ENCODE data around the gene CASK.

The CASK gene

DNA sequence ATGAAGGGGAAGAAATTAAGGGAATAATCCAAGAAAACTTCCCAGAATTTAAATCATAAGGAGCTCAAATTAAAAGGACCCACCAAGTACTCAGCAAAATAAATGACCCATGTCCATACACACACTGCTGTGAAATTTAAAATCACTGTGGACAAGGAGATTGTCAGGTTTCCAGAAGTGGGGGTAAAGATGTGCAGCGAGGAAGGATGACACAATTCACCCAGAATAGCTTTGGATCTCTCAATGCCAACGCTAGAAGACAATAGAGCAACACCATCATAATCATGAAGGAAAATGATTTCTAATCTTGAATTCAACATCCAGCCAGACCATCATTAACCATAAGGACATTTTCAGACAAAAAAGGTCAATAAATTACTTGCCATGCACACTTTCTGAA lies 65.7 kb downstream of the CASK start:
- no peaks in the 10 kb centered on the region for H3K9me3 ChIP-seq (ENCODE audit: low read length)
- H3K4me1 ChIP-seq (ENCODE audit: insufficient read depth, low read length), result no peaks in the 10 kb centered on the region
- H3K27me3 ChIP-seq (ENCODE audit: insufficient read depth, low read length), result no peaks in the 10 kb centered on the region
- H3K4me3 ChIP-seq (ENCODE audit: low read length), result no peak overlapping the region
- no peaks in the 10 kb centered on the region for H3K36me3 ChIP-seq (ENCODE audit: insufficient read depth, low read length)
- H2AFZ ChIP-seq (ENCODE audit: low read depth, low read length), result no peak overlapping the region

DNA sequence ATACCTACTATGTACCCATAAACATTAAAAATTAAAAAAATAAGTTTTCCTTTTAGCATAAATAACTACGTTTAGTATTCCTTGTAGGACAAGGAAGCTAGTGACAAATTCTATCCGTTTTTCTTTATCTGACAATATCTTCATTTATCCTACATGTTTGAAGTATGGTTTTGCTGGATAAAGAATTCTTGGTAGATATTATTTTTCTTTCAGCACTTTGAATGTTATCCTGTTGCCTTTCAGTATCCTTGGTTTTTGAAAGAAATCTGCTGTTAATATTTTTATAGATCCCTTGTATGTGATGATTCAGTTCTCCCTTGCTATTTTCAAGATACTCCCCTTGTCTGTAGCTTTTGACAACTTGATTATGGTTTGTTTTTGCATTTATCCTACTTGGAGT lies 76.6 kb downstream of the CASK start:
- no peaks in the 10 kb centered on the region for H3K4me1 ChIP-seq (ENCODE audit: insufficient read depth, low read length)
- no peak overlapping the region for H3K4me3 ChIP-seq (ENCODE audit: low read length)
- H3K27me3 ChIP-seq (ENCODE audit: insufficient read depth, low read length), result no peaks in the 10 kb centered on the region
- H2AFZ ChIP-seq (ENCODE audit: low read depth, low read length), result no peak overlapping the region
- H3K36me3 ChIP-seq (ENCODE audit: insufficient read depth, low read length), result peaks cover 11% of the 10 kb centered on the region
- H3K9me3 ChIP-seq (ENCODE audit: low read length), result peaks cover 4% of the 10 kb centered on the region

DNA sequence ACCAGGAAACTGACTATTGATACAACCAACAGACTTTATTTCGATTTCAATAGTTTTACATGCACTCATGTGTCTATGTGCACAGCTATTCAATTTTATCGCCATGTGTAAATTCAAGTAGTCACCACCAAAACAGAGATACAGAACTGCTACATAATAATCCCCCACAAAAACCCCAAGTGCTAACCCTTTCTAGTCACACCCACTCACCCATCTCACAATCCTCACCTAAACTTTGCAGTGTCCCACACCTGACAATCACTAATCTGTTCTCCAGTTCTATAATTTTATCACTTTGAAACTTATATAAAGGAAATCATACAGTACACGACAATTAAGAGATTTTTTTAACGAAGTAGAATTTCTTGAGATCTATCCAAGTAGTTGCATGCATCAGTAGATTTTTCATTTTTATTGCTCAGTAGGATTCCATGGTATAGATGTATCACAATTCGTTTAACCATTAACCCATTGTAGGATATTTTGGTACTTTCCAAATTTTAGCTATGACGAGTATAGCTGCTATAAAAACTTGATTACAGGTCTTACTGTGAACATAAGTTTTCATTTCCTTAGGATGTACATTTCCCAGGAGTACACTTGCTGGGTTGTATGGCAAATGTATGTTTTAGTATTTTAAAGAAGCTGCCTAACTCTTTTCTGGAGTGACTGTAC lies 85.9 kb downstream of the CASK start:
- Histone ChIP-seq H3K36me3 (ENCODE audit: insufficient read depth, low read length) (no peaks in the 10 kb centered on the region), H3K4me3 (ENCODE audit: low read length) (no peak overlapping the region), H3K4me1 (ENCODE audit: insufficient read depth, low read length) (no peaks in the 10 kb centered on the region)

DNA sequence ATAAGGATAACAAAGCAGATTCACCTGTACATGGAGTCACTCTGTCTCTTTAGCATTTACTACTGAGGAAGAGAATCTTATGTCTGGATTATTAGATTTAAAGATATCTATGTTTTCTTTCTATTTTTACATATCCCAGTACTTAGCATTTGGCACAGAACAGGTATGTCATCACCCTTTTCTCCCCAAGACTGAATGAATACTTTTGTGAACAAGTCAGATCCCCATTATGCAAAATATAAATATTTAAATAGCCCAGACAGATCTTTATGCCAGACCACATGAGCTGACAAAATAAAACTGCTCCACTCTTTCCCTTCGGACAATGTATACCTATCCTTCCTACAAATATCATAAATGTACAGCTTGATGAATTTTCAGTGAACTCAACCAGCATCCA lies 94.5 kb downstream of the CASK start:
- Histone ChIP-seq H3K4me1 (ENCODE audit: insufficient read depth, low read length) (no peaks in the 10 kb centered on the region), H3K27me3 (ENCODE audit: insufficient read depth, low read length) (no peaks in the 10 kb centered on the region), H3K9me3 (ENCODE audit: low read length) (no peaks in the 10 kb centered on the region), H3K4me3 (ENCODE audit: low read length) (no peak overlapping the region), H2AFZ (ENCODE audit: low read depth, low read length) (no peak overlapping the region), H3K36me3 (ENCODE audit: insufficient read depth, low read length) (no peaks in the 10 kb centered on the region)

More for the DNA sequence above, 85.9 kb downstream of the CASK start:
- peaks cover 3% of the 10 kb centered on the region for H3K9me3 ChIP-seq (ENCODE audit: low read length)
- H3K27me3 ChIP-seq (ENCODE audit: insufficient read depth, low read length), result no peaks in the 10 kb centered on the region
- no peak overlapping the region for H2AFZ ChIP-seq (ENCODE audit: low read depth, low read length)

DNA sequence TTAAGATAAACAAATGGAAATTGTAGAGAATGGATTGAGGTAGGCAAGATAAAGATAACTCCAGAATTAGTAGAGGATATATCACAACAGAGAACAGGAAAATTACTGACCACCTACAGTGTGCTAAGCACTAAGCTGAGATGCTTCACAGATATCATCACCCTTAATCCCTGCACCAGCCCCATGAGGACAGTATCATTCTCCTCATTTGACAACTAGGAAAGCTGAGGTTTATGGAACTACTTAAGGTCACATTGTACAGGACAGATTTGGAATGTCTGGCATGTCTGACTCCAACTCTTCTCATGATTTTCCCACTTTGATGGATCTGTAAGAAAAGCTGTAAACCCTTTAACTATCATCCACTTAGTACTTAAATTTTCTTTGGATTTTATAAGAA lies 95.5 kb downstream of the CASK start:
- H3K4me3 ChIP-seq (ENCODE audit: low read length), result no peak overlapping the region
- H3K9me3 ChIP-seq (ENCODE audit: low read length), result no peaks in the 10 kb centered on the region
- H3K27me3 ChIP-seq (ENCODE audit: insufficient read depth, low read length), result no peaks in the 10 kb centered on the region
- H2AFZ ChIP-seq (ENCODE audit: low read depth, low read length), result no peak overlapping the region
- no peaks in the 10 kb centered on the region for H3K36me3 ChIP-seq (ENCODE audit: insufficient read depth, low read length)
- no peaks in the 10 kb centered on the region for H3K4me1 ChIP-seq (ENCODE audit: insufficient read depth, low read length)

DNA sequence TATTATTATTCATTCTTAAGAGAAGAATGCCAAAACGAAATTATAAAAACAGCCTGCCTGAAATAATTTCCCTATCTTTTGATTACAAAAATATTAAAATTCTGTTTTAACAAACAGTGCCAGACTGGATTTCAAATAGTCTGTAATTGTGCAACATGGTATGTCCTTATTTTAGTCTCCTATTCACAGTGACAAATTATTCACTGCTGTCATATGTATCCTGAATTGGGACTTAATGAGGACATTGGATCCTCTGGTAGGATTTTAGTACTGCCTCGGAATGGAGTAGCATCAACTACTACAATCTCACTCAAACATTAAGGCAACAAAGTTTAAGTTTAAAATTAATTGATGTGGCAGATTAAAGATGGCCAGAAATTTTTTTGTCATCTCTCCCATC lies 97.6 kb downstream of the CASK start:
- no peaks in the 10 kb centered on the region for H3K9me3 ChIP-seq (ENCODE audit: low read length)
- no peaks in the 10 kb centered on the region for H3K27me3 ChIP-seq (ENCODE audit: insufficient read depth, low read length)
- no peaks in the 10 kb centered on the region for H3K36me3 ChIP-seq (ENCODE audit: insufficient read depth, low read length)
- no peak overlapping the region for H3K4me3 ChIP-seq (ENCODE audit: low read length)
- H3K4me1 ChIP-seq (ENCODE audit: insufficient read depth, low read length), result no peaks in the 10 kb centered on the region
- no peak overlapping the region for H2AFZ ChIP-seq (ENCODE audit: low read depth, low read length)

DNA sequence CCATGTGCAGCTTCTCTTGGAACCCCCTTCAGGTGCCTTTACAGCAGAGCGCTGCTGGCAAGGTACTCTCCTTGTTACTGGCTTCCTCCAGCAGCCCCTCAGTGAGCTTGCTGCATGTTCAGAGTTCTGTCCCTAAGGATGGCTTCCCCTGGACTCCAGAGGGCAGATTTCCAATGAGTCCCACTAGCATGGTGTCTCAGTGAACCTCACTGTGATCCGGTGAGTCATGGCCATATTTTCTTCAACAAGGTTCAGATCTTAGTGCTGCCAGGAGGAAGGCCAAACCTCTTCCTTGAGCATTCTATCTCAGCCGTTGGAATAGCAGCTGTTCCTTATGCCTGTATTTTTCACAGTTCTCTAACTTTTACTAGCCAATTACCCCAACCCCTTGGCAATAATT lies 98.8 kb downstream of the CASK start:
- no peaks in the 10 kb centered on the region for H3K9me3 ChIP-seq (ENCODE audit: low read length)
- H3K36me3 ChIP-seq (ENCODE audit: insufficient read depth, low read length), result no peaks in the 10 kb centered on the region
- H3K4me3 ChIP-seq (ENCODE audit: low read length), result no peak overlapping the region
- H3K4me1 ChIP-seq (ENCODE audit: insufficient read depth, low read length), result no peaks in the 10 kb centered on the region
- H3K27me3 ChIP-seq (ENCODE audit: insufficient read depth, low read length), result no peaks in the 10 kb centered on the region
- no peak overlapping the region for H2AFZ ChIP-seq (ENCODE audit: low read depth, low read length)

DNA sequence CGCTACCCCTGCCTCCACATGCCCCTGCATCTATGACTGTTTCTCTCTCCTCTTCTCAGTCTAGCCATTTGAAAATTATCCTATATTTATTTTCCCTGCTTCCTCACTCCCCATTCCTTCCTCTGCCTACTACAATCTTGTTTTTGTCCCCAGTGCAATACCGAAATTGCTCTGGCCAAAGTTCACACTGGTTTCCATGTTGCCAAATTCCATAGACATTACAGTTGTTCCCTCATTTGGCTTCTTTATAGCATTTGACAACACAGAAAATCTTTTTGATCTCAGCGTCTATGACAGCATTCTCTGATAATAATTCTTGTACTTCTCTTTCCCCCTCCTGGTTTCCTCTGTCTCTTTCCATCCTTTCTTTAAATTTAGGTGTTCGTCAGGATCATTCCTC lies 100.0 kb downstream of the CASK start:
- H3K4me3 ChIP-seq (ENCODE audit: low read length), result no peak overlapping the region
- no peak overlapping the region for H2AFZ ChIP-seq (ENCODE audit: low read depth, low read length)
- H3K36me3 ChIP-seq (ENCODE audit: insufficient read depth, low read length), result no peaks in the 10 kb centered on the region
- H3K9me3 ChIP-seq (ENCODE audit: low read length), result no peaks in the 10 kb centered on the region
- no peaks in the 10 kb centered on the region for H3K27me3 ChIP-seq (ENCODE audit: insufficient read depth, low read length)
- H3K4me1 ChIP-seq (ENCODE audit: insufficient read depth, low read length), result no peaks in the 10 kb centered on the region

DNA sequence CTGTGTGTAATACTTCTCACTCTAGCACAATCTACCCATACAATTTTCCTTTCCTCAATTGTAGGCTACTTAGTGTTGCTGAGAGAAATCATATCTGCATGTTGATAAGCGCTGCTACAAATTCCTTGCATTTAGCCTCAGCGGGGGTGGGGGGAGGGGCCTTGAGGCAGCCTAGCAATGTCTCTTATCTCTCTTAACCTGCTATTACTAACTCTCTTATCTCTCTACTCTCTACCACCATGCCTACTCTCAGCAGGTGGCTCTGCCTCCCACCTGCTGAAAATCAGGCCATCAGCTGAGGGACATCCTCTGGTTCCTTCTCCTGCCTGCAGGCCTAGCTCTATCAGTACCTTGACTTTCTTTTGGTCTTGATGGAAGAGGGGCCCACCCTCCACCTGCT lies 100.5 kb downstream of the CASK start:
- H3K4me3 ChIP-seq (ENCODE audit: low read length), result no peak overlapping the region
- H3K9me3 ChIP-seq (ENCODE audit: low read length), result no peaks in the 10 kb centered on the region
- H3K4me1 ChIP-seq (ENCODE audit: insufficient read depth, low read length), result no peaks in the 10 kb centered on the region

DNA sequence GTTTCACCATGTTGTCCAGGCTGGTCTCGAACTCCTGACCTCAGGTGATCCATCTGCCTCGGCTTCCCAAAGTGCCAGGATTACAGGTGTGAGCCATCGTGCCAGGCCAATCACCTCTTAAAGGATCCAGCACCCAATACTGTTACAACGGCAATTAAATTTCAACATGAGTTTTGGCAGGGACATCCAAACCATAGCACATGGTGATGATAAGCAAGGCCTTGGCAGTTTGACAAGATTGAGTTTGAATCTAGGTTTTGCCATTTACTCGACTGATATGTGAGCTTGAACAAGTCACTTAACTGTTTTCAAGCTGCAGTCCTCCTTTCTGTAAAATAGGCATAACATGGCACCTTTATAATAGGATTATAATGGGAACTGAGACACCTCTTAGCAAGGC lies 115.3 kb downstream of the CASK start:
- Histone ChIP-seq H3K4me1 (ENCODE audit: insufficient read depth, low read length) (no peaks in the 10 kb centered on the region), H3K36me3 (ENCODE audit: insufficient read depth, low read length) (no peaks in the 10 kb centered on the region), H2AFZ (ENCODE audit: low read depth, low read length) (no peak overlapping the region), H3K27me3 (ENCODE audit: insufficient read depth, low read length) (no peaks in the 10 kb centered on the region), H3K4me3 (ENCODE audit: low read length) (no peak overlapping the region), H3K9me3 (ENCODE audit: low read length) (peaks cover 3% of the 10 kb centered on the region)

More for the DNA sequence above, 100.5 kb downstream of the CASK start:
- Histone ChIP-seq H3K36me3 (ENCODE audit: insufficient read depth, low read length) (no peaks in the 10 kb centered on the region), H3K27me3 (ENCODE audit: insufficient read depth, low read length) (no peaks in the 10 kb centered on the region), H2AFZ (ENCODE audit: low read depth, low read length) (no peak overlapping the region)

DNA sequence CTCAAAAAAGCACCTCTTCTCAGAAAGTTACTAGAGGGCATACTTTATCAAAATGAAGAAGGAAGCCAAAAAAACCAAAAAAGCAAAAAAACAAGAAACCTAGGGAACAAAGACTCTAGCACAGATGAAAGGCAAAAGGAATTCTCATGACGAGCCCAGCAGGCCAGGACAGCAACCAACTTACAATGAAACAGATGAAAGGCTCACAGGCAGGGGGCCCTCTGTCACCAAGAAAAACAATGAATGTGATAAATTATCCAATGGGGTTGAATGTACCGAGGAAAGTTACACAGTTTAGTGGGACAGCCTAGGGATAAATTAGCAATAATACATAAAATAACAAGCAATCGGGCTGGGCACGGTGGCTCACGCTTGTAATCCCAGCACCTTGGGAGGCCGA lies 120.4 kb downstream of the CASK start:
- Histone ChIP-seq H2AFZ (ENCODE audit: low read depth, low read length) (no peak overlapping the region), H3K27me3 (ENCODE audit: insufficient read depth, low read length) (no peaks in the 10 kb centered on the region), H3K9me3 (ENCODE audit: low read length) (no peaks in the 10 kb centered on the region), H3K36me3 (ENCODE audit: insufficient read depth, low read length) (no peaks in the 10 kb centered on the region), H3K4me1 (ENCODE audit: insufficient read depth, low read length) (no peaks in the 10 kb centered on the region), H3K4me3 (ENCODE audit: low read length) (no peak overlapping the region)

DNA sequence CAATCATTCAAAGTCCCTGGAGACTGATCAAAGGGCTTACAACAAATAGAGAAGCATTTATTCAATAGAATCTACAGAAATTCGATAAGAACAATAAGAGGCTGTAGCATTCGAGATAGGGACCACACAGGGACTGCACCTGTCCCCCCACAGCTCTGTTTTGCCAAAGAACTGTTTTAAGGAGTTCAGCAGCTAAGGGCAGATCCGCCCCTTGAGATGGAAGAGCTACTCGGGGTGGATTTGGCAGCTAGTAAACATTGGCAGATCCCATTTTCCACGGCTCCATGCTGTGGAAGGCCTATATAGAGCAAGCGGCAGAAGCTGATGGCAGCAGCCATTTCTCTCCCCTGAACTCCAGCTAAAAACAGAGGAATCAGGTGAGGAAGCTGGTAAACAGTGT lies 123.7 kb downstream of the CASK start:
- Histone ChIP-seq H2AFZ (ENCODE audit: low read depth, low read length) (no peak overlapping the region), H3K27me3 (ENCODE audit: insufficient read depth, low read length) (no peaks in the 10 kb centered on the region), H3K36me3 (ENCODE audit: insufficient read depth, low read length) (no peaks in the 10 kb centered on the region), H3K9me3 (ENCODE audit: low read length) (no peaks in the 10 kb centered on the region), H3K4me1 (ENCODE audit: insufficient read depth, low read length) (no peaks in the 10 kb centered on the region), H3K4me3 (ENCODE audit: low read length) (no peak overlapping the region)

DNA sequence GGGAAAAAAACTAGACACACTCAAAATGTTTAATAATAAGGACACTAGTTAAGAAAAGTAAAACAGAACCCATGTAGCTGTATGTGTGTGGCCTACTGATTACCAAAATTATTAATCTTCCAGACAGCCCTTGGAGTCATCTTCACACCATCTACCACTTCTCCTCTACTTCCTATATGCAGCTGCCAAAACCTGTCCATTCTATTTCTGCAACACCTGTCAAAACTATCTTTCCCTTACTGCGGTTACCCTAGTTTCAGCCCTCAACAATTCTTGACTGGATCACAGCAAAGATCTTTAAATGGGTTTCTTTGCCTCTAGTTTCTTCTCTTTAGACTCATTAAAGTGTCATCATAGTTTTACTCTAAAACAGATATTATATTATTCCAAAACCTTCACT lies 126.8 kb downstream of the CASK start:
- Histone ChIP-seq H3K4me3 (ENCODE audit: low read length) (no peak overlapping the region), H3K4me1 (ENCODE audit: insufficient read depth, low read length) (no peaks in the 10 kb centered on the region), H3K9me3 (ENCODE audit: low read length) (no peaks in the 10 kb centered on the region), H3K36me3 (ENCODE audit: insufficient read depth, low read length) (no peaks in the 10 kb centered on the region), H3K27me3 (ENCODE audit: insufficient read depth, low read length) (no peaks in the 10 kb centered on the region), H2AFZ (ENCODE audit: low read depth, low read length) (no peak overlapping the region)

DNA sequence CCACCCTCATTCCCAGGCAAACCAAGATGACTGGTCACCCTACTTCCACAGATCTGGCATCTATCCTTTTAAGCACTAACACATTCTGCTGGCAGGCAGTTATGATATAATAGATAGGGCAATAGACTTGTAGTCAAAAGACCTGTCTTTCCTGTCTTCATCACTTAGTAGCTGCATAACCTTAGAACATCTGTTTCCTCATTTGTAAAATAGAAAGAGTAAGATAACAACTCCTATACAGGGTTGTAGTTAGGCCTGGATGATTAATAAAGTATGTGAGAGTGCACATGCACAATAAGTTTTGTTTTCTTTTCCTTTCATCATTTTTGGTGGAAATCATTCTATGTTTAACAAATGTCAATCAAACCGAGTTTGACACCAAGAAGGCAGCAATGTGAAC lies 127.3 kb downstream of the CASK start:
- Histone ChIP-seq H3K4me3 (ENCODE audit: low read length) (no peak overlapping the region), H3K36me3 (ENCODE audit: insufficient read depth, low read length) (no peaks in the 10 kb centered on the region), H2AFZ (ENCODE audit: low read depth, low read length) (no peak overlapping the region), H3K9me3 (ENCODE audit: low read length) (no peaks in the 10 kb centered on the region), H3K4me1 (ENCODE audit: insufficient read depth, low read length) (no peaks in the 10 kb centered on the region), H3K27me3 (ENCODE audit: insufficient read depth, low read length) (no peaks in the 10 kb centered on the region)

Data from neuron (in vitro differentiated cells).